Measurements from ENCODE around the gene DNAL4. TPM values are rescaled to one million over a fixed set of nuclear protein-coding genes. Genes with fewer than 3 reads are reported as not detected.

Gene DNAL4
- total RNA-seq, 1 experiment from 2014 or later, result 9.2 TPM

DNA sequence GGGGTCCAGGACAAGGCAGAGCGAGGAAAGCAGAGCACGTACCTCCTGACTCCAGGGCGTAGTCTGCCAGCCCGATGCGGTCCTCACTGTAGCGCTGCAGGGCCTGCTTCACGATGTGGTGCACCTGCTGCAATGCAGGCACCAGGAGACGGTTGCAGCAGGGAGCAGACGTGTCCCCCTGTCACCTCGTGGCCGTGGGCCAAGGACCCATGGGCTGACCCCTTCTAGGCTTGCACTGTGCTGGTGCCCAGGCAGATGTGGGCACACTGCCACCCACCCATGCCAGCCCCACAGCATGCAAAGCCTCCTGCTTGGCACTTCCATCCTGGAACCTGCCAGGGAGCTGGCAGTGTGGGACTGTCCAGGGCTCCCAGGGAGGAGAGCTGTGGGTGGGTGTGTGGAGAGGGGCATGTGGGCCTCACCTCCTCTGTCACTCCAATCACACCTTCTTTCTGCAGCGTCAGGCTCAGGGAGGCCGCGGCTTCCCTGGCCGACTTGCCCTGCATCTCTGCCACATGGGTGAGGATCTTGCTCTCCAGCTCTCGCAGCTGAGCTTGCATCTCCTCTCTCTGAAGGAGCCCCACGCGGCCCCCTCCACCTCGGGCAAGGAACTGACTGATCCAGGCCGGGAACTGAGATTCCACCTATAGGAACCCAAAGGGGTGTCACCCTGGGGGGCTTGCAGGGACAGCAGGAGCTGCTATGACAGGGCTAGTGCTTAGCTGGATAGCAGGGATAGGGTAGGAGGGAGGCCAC is 54.5 kb downstream of the DNAL4 start:
- H3K9me3 ChIP-seq, result no peaks in the 10 kb centered on the region
- H3K4me1 ChIP-seq, result no peaks in the 10 kb centered on the region
- TF ChIP-seq, protein P1, sequence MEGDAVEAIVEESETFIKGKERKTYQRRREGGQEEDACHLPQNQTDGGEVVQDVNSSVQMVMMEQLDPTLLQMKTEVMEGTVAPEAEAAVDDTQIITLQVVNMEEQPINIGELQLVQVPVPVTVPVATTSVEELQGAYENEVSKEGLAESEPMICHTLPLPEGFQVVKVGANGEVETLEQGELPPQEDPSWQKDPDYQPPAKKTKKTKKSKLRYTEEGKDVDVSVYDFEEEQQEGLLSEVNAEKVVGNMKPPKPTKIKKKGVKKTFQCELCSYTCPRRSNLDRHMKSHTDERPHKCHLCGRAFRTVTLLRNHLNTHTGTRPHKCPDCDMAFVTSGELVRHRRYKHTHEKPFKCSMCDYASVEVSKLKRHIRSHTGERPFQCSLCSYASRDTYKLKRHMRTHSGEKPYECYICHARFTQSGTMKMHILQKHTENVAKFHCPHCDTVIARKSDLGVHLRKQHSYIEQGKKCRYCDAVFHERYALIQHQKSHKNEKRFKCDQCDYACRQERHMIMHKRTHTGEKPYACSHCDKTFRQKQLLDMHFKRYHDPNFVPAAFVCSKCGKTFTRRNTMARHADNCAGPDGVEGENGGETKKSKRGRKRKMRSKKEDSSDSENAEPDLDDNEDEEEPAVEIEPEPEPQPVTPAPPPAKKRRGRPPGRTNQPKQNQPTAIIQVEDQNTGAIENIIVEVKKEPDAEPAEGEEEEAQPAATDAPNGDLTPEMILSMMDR (IDR thresholded peaks at IDR 0.05; ENCODE audit: insufficient read depth in 1 of 2, low read depth in 1 of 2, low read length in 1 of 2, severe bottlenecking in 1 of 2, unreplicated experiment in 1 of 2), result no peak
- POLR2A ChIA-PET, result no interaction called here
- H3K27me3 Mint-ChIP-seq (ENCODE audit: insufficient read depth, unreplicated experiment), result no peaks in the 10 kb centered on the region
- no TSS peak for BruUV-seq (replicated peaks)
- H3K36me3 ChIP-seq (ENCODE audit: control insufficient read depth, insufficient read depth, low read length), result peaks cover 1% of the 10 kb centered on the region
- no peak overlapping the region for H3K4me3 ChIP-seq (ENCODE audit: low read depth, low read length)
- CTCF ChIA-PET, result no interaction called here
- no peaks in the 10 kb centered on the region for H3K4me1 Mint-ChIP-seq (ENCODE audit: low read depth, unreplicated experiment)
- H3K9me3 Mint-ChIP-seq (ENCODE audit: unreplicated experiment), result no peaks in the 10 kb centered on the region
- H3K4me3 Mint-ChIP-seq (ENCODE audit: unreplicated experiment), result no peak overlapping the region
- H3K27me3 ChIP-seq (replicated peaks; ENCODE audit: control insufficient read depth, insufficient read depth, low read length), result no peaks in the 10 kb centered on the region
- intact Hi-C loops (cut with micrococcal nuclease; ENCODE audit: unreplicated experiment), result no loop called here
- H3K36me3 Mint-ChIP-seq (ENCODE audit: insufficient read depth, unreplicated experiment), result peaks cover 81% of the 10 kb centered on the region
- H3K27ac Mint-ChIP-seq (ENCODE audit: unreplicated experiment), result no peak overlapping the region
- DNase-seq, result no peak

DNA sequence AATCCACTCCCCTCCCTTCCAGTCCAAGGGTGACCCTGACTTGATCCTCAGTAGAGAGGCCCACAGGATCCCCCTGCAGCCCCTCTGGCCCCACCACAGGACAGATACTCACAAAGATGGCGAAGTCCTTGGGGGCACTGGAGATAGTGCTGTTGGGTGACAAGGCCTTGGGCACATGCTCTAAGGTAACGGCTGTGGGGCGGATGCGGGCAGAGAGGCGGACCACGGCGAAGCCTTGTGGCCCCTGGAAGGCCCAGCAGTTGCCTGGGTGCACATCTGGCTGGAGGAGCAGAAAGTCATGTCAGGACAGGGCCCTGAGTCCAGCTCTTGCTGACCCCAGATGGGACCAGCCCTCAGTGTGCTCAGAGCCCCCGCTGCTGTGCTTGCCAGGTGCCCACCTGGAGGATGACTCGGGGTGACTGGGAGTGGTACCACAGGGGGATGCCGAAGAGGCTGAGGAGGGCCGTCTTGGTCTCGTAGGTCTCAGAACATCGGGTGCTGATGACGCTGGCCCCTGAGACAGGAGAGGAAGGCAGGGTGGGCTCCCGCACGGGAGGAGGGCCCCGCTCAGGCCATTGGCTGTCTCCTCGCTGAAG is 55.4 kb downstream of the DNAL4 start:
- Mint-ChIP-seq H3K4me3 (ENCODE audit: unreplicated experiment) (no peak overlapping the region), H3K4me1 (ENCODE audit: low read depth, unreplicated experiment) (no peaks in the 10 kb centered on the region), H3K36me3 (ENCODE audit: insufficient read depth, unreplicated experiment) (peaks cover 85% of the 10 kb centered on the region), H3K27ac (ENCODE audit: unreplicated experiment) (no peak overlapping the region), H3K27me3 (ENCODE audit: insufficient read depth, unreplicated experiment) (no peaks in the 10 kb centered on the region), H3K9me3 (ENCODE audit: unreplicated experiment) (no peaks in the 10 kb centered on the region)
- no peaks in the 10 kb centered on the region for H3K4me1 ChIP-seq
- no TSS peak for BruUV-seq (replicated peaks)
- H3K27me3 ChIP-seq (replicated peaks; ENCODE audit: control insufficient read depth, insufficient read depth, low read length), result no peaks in the 10 kb centered on the region
- ChIA-PET CTCF (no interaction called here), POLR2A (no interaction called here)
- TF ChIP-seq, protein P1 (IDR thresholded peaks at IDR 0.05; ENCODE audit: insufficient read depth in 1 of 2, low read depth in 1 of 2, low read length in 1 of 2, severe bottlenecking in 1 of 2, unreplicated experiment in 1 of 2), result no peak
- H3K9me3 ChIP-seq, result no peaks in the 10 kb centered on the region
- no peak overlapping the region for H3K4me3 ChIP-seq (ENCODE audit: low read depth, low read length)
- peaks cover 3% of the 10 kb centered on the region for H3K36me3 ChIP-seq (ENCODE audit: control insufficient read depth, insufficient read depth, low read length)
- DNase-seq, result no peak
- intact Hi-C loops (cut with micrococcal nuclease; ENCODE audit: unreplicated experiment), result no loop called here

DNA sequence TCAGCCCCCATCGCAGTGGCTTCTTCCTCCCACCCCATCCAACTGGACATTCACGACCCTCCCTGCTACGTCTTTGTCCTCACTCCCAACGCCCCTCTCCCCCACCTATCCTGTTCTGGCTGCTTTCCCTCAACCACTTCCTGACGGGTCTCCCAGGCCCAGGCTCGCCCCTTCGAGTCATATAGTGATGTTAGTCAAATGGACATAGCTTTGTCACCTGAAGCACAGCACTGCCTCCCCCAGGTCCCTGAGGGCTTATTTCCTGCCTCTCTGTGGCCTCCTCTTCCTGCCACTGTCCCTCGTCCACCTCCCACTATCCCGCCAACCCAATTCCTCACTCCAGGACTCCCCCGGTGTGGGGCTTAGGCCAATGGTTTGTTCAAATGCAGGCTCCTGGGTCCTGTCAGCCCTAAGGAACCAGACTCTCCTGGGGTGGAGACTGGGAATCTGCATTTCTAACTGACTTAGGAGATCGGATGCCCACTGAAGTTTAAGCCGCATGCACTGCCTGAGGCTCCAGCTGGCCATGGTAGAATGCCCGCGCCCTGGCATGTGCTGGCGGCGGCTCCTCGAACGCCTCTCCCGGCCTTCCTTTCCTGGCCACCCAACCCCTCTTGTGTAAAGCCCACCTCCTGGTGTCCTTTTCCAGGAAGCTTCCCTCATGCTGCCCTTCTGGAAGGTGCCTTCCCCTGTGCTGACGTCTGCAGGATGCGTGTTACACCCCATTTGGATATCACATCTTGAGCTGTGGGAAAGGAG is 56.5 kb downstream of the DNAL4 start:
- Histone ChIP-seq H3K36me3 (ENCODE audit: control insufficient read depth, insufficient read depth, low read length) (peaks cover 3% of the 10 kb centered on the region), H3K9me3 (no peaks in the 10 kb centered on the region), H3K4me1 (no peaks in the 10 kb centered on the region), H3K4me3 (ENCODE audit: low read depth, low read length) (no peak overlapping the region), H3K27me3 (replicated peaks; ENCODE audit: control insufficient read depth, insufficient read depth, low read length) (no peaks in the 10 kb centered on the region)
- Mint-ChIP-seq H3K27ac (ENCODE audit: unreplicated experiment) (no peak overlapping the region), H3K27me3 (ENCODE audit: insufficient read depth, unreplicated experiment) (no peaks in the 10 kb centered on the region), H3K4me3 (ENCODE audit: unreplicated experiment) (no peak overlapping the region), H3K9me3 (ENCODE audit: unreplicated experiment) (no peaks in the 10 kb centered on the region), H3K4me1 (ENCODE audit: low read depth, unreplicated experiment) (no peaks in the 10 kb centered on the region), H3K36me3 (ENCODE audit: insufficient read depth, unreplicated experiment) (peaks cover 84% of the 10 kb centered on the region)
- TF ChIP-seq, protein P1 (IDR thresholded peaks at IDR 0.05; ENCODE audit: insufficient read depth in 1 of 2, low read depth in 1 of 2, low read length in 1 of 2, severe bottlenecking in 1 of 2, unreplicated experiment in 1 of 2), result no peak
- DNase-seq, result no peak
- ChIA-PET CTCF (no interaction called here), POLR2A (no interaction called here)
- BruUV-seq (replicated peaks), result no TSS peak
- intact Hi-C loops (cut with micrococcal nuclease; ENCODE audit: unreplicated experiment), result no loop called here

All from Caco-2 (cell line).